Astrocyte of the spinal cord (primary cell): ENCODE measurements around the gene PHTF2.

Experiments used
- DNase-seq: peaks from one replicate; pipeline ENCODE4 v3.0.0; 2011; ENCODE audit warnings: low read depth, low spot score
- H3K4me3 ChIP-seq: 2 replicates; pipeline ENCODE4 v1.5.1; 2011; ENCODE audit warnings: low read depth, mild to moderate bottlenecking, low read length, moderate library complexity
- CTCF ChIP-seq: IDR thresholded peaks from 2 replicates; pipeline ENCODE4 v1.5.1; 2012; ENCODE audit warnings: low read depth, mild to moderate bottlenecking, low read length, inconsistent platforms
- in situ Hi-C: cut with HindIII; loops from 2 replicates; pipeline ENCODE4 v1.10.0; 2017; ENCODE audit warnings: low sequenced_read_pairs

PHTF2 gene

GRCh38 chr7:77811516-77812289 is 13.1 kb downstream of the PHTF2 start:
- H3K4me3 ChIP-seq = no peak overlapping the region
- TF ChIP-seq CTCF = no peak
- no peak for DNase-seq
- in situ Hi-C loops = no loop called here

GRCh38 chr7:77812290-77812685 is 13.7 kb downstream of the PHTF2 start:
- H3K4me3 ChIP-seq = no peak overlapping the region
- TF ChIP-seq CTCF = no peak
- DNase-seq = peak; percentile 70
- in situ Hi-C loops = no loop called here

GRCh38 chr7:77813180-77813579 is 14.6 kb downstream of the PHTF2 start:
- in situ Hi-C loops = no loop called here
- TF ChIP-seq CTCF = no peak
- DNase-seq = no peak
- H3K4me3 ChIP-seq = no peak overlapping the region

- no peak for TF ChIP-seq CTCF
- in situ Hi-C loops = no loop called here
- H3K4me3 ChIP-seq = no peak overlapping the region
- DNase-seq = no peak
These were observed 20.4 kb downstream of the PHTF2 start for GRCh38 chr7:77819021-77819420.

GRCh38 chr7:77820967-77821366 is 22.4 kb downstream of the PHTF2 start:
- H3K4me3 ChIP-seq = no peak overlapping the region
- TF ChIP-seq CTCF = no peak
- no peak for DNase-seq
- in situ Hi-C loops = no loop called here

GRCh38 chr7:77822269-77822668 is 23.7 kb downstream of the PHTF2 start:
- TF ChIP-seq CTCF = no peak
- H3K4me3 ChIP-seq = no peak overlapping the region
- DNase-seq = no peak
- in situ Hi-C loops = no loop called here

GRCh38 chr7:77823787-77824186 is 25.2 kb downstream of the PHTF2 start:
- no peak overlapping the region for H3K4me3 ChIP-seq
- TF ChIP-seq CTCF = no peak
- in situ Hi-C loops = no loop called here
- DNase-seq = no peak
